OCI-LY7 (cell line): ENCODE measurements around the gene ZNF692.

Source experiments
- CTCF ChIP-seq: fragments of 200-600 bp; sonication (generic); conservative IDR thresholded peaks from 2 replicates; pipeline ENCODE4 v1.5.1; 2014; ENCODE audit warnings: mild to moderate bottlenecking, antibody characterized with exemption, low read length, moderate library complexity, mixed read lengths
- EZH2phosphoT487 ChIP-seq: fragments of 200-600 bp; sonication (generic); IDR thresholded peaks from 2 replicates; pipeline ENCODE4 v1.6.1; 2018; ENCODE audit warnings: low read depth, borderline replicate concordance, mild to moderate bottlenecking, mixed run types, antibody characterized with exemption, low read length, moderate library complexity, mixed read lengths

DNA sequence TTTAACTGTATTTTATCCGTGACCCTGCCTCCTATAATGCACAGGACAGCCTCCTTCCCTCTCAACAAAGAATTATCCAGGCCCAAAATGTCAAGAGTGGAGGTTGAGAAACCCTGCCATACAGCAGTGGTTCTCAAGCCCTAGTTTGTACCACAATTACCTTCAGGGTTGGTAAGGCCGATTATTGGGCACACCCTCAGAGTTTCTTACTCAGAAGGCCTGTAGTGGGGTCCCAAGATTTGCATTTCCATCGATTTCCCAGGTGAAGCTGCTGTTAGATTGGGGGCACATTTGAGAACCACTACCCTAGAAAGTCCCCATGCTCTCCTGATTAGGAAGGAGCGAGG is 46.8 kb upstream of the ZNF692 start:
- TF ChIP-seq CTCF (no peak), EZH2phosphoT487 (no peak)
